Measurements from ENCODE around the gene CACNA1C.

Gene CACNA1C

GRCh38 chr12:2035431-2036055 lies 17.2 kb upstream of the CACNA1C start:
- no peak for DNase-seq (ENCODE audit: low spot score)

GRCh38 chr12:2039034-2039433 lies 13.8 kb upstream of the CACNA1C start:
- DNase-seq (ENCODE audit: low spot score): no peak

DNA sequence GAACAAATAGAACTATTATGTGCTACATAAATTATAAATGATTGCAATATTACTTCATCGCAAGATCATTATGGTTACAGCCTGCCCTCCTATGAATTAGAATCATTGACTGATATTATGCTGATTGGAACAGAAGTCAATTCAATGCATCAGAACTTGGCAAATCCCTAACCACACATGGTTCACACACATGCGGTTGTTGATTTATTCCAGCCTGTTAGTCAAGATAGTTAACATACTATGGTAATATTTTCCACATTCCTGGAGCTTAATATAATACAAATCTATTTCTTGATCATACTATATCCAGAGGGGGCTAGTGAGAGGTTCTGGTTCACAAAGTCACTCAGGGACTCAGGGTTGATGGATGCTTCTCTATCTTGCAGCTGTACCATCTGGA lies 9.7 kb upstream of the CACNA1C start:
- no peak for DNase-seq (ENCODE audit: low spot score)

- DNase-seq (ENCODE audit: low spot score): no peak
Observed at GRCh38 chr12:2044165-2044564, 8.6 kb upstream of the CACNA1C start.

GRCh38 chr12:2046957-2047356 lies 5.8 kb upstream of the CACNA1C start:
- no peak for DNase-seq (ENCODE audit: low spot score)

- DNase-seq (ENCODE audit: low spot score): no peak
Observed at GRCh38 chr12:2047752-2048151, 5.0 kb upstream of the CACNA1C start.

GRCh38 chr12:2049604-2050540 lies 2.9 kb upstream of the CACNA1C start:
- no peak for DNase-seq (ENCODE audit: low spot score)

GRCh38 chr12:2051700-2052621 lies 826 bp upstream of the CACNA1C start:
- DNase-seq (ENCODE audit: low spot score): no peak

DNA sequence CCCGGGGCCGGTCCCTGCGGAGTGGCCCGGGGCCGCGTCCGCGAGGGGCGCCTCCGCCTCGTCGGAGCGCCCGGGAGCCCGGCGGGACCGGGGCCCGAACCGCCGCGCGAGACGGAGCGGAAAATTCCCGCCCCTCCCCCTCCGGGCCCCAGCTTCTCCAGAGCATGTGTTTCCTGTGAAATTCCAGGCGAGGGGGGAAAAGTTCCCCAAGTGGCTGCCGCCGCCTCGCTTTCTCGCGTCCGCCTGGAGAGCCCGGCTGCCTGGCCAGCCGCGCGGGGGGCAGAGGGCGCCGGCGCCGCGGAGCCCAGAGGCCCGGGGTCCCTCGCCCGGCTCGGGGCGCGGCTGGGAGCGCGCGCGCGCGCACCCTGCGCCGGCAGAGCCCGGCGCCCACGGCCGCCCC lies 904 bp downstream of the CACNA1C start:
- no peak for DNase-seq (ENCODE audit: low spot score)

DNA sequence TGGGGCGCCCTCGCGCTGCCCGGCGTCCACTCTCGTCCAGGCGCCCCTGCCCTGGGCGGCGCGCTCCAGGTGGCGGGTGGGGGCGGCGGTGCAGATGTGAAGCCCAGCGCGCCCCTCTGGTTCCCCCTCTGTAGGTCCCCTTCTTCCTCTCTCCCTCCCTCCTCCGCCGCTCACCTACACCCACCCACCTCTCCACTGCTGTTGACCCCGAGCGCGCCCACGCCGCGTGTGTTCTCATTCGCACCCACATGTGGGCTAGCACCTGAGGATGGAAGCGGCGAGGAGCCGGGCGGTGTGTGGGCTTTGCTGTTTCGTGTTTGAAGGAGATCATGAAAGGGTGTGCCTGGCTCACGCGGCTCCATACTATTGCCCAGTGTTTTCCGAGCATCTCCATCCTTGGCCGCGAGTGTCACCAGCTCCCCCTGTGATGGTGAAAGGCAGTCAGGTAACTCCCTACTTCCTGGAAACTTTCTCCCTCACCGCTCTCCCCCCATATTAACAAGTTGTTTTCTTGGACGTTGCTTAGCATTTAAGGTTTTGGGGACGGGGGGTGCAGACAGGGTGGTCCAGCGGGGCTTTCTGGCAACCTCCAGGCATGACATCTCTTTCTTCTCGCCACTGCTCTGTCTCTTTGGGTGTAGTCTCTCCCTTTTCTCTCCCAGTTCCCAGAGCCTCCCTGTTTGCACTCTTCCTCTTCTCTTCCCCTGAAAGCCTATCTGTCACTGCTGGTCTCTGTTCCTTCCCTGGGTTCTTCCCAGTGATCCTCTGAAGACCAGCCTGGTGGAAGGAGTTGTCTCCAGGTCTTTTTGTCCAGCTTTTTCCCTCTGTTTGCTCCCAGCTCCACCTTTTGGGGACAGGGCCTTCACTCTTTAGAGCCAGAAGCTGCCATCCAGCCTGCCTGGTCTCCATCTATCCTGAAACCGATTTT lies 1.6 kb downstream of the CACNA1C start:
- no peak for DNase-seq (ENCODE audit: low spot score)

DNA sequence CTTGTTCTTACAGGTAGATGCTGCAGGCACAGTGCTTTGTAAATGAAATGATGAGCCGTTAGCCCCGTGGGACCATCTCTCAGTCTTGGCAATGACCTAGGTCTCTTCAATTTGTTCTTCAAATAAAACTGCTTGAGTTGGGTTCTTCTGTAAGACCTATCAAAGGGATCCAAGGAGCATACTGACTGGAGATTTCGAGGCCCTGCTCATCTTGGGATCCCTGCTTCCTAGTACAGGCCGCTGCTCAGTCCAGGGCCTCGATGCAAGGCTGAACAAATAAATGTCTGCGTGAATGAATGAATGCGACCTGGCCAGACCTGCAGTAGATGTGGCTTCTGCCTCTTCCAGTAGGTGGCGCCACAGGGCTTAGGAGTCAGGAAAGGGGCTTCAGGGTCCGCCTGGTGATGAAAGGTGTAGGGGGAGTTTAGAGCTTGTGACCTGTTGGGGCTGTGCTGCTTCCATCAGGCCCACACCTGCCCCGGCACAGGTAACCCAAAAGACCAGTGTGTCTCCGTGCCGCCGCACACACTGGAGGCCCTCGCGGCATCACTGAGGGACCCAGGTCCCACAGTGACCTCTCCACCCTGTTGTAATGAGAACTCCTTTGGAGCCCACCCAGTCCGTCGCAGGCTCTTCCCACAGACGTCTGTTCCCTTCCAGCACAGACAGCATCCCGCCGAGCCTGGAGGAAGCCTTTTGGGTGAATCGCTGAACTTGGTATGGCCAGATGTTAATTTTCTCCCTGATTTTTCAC lies 4.4 kb downstream of the CACNA1C start:
- DNase-seq (ENCODE audit: low spot score): peak; percentile 37

- no peak for DNase-seq (ENCODE audit: low spot score)
Observed at GRCh38 chr12:2057795-2058408, 5.1 kb downstream of the CACNA1C start.

DNA sequence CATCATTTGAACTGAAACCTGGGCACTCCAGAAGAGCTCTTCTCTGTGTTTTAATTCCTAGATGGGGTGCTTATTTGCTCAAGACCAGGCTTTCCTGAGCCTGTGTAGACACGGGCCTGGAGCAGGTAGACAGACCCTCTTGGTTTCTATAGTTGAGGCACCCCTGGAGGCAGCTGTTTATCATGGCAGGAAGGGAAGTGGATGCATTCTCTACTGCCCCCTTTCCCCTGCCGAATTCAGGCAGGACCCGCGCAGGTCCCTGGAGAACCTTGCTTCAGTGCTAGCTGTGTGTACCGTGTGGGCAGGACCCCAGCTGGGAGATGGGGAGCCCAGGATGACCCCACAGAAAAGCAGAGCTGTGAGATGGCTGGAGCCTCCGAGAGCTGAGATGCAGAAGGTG lies 6.0 kb downstream of the CACNA1C start:
- DNase-seq (ENCODE audit: low spot score): no peak

- no peak for DNase-seq (ENCODE audit: low spot score)
Observed at GRCh38 chr12:2061402-2061801, 8.6 kb downstream of the CACNA1C start.

GRCh38 chr12:2064071-2064507 lies 11.3 kb downstream of the CACNA1C start:
- no peak for DNase-seq (ENCODE audit: low spot score)

- no peak for DNase-seq (ENCODE audit: low spot score)
Observed at GRCh38 chr12:2068653-2069052, 15.9 kb downstream of the CACNA1C start.

DNA sequence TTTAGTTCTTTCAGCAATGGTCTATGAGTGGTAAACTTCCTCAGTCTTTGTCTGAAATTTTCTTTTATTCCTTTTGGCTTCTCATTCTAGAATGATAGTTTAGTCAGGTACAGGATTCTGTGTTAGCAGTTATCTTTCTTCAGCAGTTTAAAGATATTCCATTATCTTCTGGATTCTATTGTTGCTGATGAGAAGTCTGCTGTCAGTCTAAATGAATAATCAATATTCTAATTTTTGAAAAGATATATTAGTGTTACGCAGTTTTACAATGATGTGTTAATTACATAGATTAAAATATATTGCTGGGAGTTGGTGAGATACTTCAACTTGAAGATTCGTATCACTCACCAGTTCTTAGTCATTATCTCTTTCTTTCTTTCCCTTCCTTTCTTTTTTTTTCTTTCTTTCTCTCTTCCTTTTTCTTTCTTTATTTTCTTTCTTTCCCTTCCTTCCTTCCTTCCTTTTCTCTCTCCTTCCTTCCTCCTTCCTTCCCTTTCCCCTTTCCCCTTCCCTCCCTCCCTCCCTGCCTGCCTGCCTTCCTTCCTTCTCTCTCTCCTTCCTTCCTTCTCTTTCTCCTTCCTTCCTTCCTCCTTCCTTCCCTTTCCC lies 17.8 kb downstream of the CACNA1C start:
- DNase-seq (ENCODE audit: low spot score): no peak

- no peak for DNase-seq (ENCODE audit: low spot score)
Observed at GRCh38 chr12:2074792-2075191, 22.0 kb downstream of the CACNA1C start.

DNA sequence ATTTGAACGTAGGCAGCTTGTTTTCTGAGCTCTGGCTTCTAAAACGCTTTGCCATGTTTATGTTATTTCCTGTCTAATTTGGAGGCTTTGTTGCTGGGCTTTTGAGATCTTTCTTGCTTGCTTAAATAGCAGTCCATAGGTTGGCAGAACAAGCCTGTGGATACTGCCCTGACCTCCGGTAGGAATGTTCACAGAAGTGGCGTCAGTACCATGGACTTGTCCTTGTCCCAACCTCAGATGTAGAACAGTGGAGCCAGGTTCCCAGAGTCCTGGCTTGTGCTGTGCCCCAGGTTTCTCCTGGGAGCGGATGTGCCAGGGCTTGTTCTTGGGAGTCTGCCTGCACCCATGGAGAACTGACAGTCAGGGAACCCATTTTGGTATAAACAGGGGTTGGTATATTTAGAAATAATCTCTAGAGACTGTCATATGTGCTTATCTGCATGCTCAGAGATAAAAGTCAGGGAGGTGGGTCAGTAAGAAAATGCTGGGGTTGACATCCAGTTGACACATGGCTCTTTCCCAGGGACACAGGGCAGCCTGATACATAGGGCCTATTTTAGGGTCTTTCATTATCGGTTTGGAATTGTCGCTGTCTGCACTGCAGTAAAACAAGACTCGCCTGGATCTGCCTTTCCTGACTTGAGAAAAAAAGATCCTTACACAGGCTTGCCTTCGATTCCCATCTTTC lies 22.9 kb downstream of the CACNA1C start:
- no peak for DNase-seq (ENCODE audit: low spot score)
